HG03565 (cell line): ENCODE data around the gene TMEM217.
A peak's percentile ranks its signal among the peaks of the same experiment; 100 is the strongest.

Source experiments
- ATAC-seq: cut with Tn5 transposase; IDR thresholded peaks from one replicate; pipeline ENCODE4 v1.9.1; 2021; ENCODE audit warnings: mild to moderate bottlenecking, moderate library complexity; ENCODE audit not compliant: unreplicated experiment

Gene TMEM217

DNA sequence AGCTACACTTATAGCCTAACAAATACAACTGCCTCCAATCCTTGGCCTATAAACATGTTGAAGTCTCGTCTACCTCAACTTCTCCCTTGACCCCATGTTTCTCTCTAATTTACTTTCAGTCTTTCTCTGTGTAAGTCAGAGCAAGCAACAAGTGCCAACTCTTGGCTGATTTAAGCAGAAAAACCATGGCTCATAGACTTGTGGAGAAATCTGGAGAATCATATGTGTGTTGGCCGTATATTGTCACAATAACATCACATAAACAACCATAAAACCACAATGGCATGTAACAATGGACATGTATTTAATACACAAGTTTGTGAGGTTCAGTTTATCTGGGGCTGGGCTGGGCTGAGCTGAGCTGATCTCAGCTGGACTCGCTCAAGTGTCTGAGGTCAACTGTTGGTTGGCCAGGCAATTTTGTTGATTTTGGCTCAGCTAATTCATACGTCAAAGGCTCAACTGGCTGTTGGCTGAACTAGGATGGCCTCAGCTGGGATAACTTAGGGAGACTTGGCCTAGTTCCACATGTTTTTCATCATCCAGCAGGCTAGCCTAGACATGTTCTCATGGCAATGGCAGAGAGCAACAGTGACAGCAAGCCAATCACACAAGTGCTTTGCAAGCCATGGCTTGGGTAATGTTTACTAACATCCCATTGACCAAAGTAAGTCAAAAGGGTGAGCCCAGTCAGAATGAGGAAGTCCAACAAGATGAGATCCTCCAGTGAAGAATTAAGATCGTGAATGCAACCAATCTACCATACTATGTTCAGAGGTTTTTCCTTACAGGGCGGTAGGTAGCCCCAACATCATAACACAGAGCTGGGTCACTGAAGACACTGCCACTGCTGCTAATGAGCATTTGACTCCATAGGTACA lies 13.3 kb downstream of the TMEM217 start:
- no peak for ATAC-seq

DNA sequence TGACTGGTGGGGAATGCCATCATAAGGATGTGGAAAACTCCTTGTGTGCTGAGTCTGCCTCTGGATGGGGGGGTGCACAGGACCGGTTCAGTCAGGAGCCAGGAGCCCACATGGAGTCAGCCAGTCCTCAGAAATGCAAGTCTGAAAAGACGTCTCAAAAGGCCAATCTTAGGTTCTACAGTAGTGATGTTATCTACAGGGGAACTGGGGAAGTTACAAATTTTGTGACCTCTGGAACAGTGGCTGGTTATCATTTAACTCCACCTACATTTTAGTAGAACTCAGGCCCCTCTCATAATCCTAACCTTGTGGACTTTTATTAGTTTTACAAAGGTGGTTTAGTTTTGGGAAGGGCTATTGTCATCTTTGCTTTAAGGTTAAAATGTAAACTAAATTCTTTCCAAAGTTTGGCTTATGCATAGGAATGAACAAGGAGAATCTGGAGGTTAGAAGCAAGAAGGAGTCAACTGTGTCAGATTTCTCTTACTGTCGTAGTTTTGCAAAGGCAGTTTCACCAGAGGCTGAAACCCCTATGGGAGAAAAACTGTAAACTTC lies 14.1 kb downstream of the TMEM217 start:
- ATAC-seq = no peak

DNA sequence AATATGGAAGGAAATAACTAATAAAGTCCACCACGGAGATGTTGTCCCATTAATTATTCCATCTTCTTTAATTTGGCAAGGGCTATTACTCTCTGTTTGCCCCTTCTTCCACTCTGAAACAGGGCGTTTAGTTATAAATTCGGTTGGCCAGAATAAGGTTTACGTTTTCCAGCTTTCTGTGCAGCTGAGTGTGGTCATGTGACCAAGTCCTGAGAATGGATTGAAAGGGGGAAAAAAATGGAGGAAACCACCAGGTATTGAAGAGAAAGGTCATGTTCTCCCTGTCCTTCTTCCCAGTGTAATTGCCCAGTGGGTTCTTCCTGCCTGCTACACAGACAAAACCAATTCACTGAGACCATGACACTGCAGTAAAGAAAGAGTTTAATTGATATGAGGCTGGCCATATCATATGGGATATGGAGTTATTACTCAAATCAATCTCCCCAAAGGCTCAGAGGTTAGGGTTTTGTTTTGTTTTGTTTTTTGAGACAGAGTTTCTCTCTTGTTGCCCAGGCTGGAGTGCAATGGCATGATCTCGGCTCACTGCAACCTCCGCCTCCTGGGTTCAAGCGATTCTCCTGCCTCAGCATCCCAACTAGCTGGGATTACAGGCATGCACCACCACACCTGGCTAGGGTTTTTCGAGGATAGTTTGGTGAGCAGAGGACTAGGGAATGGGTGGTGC lies 14.7 kb downstream of the TMEM217 start:
- no peak for ATAC-seq

DNA sequence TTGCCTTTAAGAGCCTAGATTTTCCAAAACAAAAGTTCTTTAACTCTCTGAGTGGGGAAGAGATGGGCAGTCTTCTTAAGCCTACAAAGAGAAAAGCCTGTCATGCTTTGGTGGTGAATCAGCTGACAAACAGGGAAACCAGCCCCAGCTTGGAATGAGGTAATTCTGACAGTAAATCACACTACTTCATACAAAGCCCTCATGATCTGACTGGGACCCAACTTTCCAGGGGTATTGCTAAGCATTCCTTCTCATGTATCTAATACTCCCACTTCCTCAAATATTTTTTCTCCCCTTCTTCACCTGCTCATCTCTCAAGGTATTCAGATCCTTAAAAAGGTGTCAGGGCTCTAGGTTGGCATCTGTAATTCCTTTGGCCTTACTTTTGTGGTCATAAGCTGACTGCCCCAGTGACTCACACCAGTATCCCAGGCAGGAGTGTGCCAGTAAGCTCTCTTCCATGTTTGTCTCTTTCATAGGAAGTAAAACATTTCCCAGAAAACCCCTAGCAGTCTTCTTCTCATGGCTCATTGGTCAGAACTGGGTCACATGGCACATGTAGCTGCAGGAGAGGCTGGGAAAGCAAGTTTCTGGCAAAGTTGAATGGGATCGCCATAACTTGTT lies 15.4 kb downstream of the TMEM217 start:
- ATAC-seq = no peak

DNA sequence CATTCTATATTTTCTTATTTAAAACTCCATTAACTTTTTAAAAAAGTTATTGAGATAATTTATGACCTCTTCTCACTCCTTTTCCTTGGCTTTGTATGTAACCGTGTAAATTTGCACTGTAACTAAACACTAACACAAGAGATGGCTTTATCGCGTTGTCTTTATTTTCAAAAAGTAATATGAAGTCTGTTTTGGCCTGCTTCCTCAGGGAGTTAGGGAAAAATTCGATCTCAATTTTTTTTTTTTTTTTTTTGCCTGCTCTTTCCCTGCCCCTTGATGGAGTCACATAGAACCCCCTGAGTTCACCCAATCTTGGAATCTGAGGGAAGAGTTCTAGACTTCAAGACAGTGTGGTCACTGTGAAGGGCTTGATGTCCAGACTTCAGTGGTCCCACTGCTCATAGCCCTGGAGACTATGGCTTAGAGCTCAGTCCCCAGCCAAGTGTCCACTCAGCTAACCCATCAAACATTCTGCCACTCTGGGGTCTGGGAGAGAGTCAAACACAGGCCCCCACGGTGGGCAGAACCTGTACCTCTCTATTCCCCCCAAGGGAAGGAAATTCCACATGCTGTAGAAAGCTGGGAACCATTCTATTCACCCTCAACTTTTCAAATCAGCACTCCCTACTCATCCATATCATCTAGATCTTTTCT lies 16.0 kb downstream of the TMEM217 start:
- no peak for ATAC-seq

DNA sequence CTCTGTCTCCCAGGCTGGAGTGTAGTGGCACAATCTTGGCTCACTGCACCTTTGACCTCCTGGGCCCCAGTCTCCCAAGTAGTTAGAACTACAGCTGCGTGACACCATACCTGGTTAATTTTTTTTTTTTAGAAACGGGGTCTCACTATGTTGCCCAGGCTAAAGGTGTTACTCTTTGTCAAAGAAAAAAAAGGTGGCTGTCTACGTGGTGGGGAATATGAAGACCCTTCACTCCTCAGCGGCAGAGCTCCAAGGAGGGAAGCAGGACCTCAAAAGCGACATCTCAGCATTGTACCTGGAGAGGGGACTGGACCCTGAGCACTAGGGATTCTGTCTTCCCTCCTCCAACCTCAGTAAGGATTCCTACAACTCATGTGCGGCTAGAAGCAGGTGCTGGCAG lies 16.8 kb downstream of the TMEM217 start:
- ATAC-seq = no peak

DNA sequence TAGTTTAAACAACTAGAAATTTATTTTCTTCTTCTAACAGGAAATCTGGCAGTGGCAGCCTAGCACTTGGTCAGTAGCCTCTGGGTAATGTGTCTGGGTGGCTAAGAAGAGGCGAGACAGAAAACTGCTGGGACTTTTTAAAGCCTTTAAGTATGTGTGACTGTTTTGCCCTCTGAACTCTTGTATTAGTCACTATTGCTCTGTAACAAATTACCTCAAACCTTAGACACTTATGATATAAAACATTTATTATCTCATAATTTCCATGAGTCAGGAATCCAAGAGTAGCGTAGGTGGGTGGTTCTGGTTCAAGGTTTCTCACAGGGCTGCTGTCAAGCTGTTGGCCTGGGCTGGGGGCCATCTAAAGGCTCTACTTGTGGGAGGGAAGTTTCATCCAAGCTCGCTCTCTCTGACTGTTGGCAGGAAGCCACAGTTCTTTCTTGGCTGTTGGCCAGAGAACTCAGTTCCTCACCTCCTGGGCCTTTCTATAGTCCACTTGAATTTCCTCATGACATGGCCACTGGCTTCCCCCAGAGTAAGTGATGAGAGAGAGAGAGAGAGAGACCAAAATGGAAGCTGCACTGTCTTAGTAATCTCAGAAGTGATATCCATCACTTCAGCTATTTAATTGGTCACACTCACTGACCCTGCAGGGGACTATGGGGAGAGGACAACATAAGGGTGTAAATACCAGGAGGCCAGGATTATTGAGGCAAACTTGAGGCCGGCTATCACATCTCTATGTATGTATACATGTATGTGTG lies 17.8 kb downstream of the TMEM217 start:
- peak; percentile 35 for ATAC-seq

DNA sequence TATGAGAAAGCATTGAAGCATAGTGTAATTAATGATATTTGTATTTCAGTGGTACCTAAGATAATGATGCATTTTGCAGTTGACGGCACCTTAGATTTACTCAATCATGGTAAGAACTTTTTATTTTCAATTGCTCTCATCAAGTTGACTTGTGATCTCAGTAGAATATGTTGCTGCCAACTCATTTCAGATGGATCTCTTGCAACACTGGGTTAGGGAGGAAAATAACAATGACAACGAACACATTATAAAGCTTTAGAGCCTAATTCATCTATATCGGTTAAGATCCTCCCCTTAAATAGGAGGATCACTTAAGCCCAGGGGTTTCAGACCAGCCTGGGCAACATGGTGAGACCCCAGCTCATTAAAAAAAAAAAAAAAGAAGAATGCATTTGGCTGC lies 18.4 kb downstream of the TMEM217 start:
- no peak for ATAC-seq

DNA sequence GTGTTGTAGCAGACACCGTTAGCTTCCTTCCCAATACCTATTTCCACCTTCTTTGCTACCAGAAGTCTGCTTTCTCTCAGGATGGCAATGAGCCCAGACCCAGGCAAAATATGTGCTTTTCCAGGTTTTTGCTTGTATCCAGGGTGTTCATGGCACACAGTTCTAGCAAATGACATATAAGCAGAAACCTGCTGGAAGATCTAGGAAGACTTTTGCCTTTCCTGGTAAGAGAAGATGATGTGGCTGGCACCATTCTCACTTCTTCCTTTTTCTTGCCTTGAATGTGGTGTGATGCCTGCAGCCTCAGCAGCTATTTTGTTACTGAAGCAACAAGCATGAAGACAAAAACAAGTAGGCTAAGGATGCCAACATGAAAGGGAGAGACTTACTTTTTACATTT lies 19.6 kb downstream of the TMEM217 start:
- ATAC-seq = no peak

DNA sequence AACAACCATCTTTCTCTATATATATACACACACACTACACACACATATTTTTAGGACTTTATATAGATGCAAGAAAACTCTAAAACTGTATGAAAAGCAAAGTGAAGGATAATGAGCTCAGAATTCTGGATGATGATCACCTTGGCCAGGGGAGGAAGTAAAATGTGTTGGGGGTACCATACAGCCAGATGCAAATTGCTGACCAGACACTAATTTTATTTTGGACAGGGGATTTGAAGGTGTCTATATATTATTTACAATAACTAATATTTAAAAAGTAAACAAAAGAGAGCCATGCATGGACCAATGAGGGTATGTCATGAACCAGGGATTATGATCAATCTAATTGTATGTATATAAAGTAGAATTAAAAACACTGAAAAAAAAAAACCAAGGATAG lies 20.2 kb downstream of the TMEM217 start:
- ATAC-seq = no peak

DNA sequence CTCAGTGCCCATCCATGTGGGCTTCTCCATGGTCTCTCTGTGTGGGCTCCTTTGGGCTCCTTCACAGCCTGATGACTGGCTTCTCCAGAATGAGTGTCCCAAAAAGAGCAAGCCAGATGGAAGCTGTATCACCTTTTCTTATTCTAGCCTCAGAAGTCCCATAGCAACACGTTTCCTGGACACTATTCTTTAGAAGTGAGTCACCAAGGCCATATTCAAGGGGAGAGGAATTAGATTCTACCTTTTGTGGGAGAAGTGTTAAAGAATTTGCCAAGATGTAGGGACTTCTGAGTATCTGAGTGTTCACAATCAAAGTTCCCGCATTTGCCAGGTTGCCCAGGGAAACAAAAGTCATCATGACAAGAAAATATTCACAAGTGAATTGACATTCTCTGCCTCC lies 21.0 kb downstream of the TMEM217 start:
- ATAC-seq = no peak

DNA sequence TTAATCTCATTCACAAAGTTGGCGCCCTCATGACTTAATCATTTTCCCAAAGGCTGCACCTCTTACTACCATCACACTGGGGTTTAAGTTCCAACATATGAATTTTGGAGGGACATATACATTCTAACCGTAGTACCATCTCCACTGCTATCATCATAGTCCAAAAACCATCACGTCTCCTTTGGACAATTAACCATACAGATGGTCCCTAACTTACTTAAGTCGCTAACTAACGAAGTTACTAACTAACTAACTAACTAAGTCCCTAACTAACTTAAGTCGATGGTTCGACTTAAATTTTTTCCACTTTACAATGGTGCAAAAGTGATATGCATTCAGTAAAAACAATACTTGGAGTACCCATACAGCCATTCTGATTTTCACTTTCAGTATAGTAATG lies 24.4 kb downstream of the TMEM217 start:
- no peak for ATAC-seq

DNA sequence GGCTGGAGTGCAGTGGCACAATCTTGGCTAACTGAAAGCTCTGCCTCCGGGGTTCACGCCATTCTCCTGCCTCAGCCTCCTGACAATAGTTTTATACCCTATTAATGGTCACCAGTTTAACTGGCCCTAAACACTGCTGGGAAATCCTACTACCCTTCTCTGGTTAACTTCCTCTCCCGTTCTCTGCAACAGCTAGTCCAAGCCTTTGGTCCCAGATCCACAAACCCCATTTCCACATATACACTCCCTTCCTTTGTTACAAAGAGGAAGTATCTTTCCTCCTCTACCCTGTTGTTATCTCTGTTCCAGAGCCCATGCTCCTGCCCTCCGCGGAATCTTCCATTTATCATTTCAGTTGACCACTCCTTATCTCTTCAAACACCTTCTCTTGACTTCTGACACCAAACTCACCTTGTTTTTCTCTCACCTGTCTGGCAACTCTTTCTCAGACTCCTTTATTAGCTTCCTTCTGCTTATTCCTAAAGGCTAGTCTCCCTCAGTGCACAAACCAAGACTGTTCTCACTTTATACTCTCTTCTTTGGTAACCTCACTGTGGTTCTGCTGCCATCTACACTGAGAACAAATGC lies 25.4 kb downstream of the TMEM217 start:
- no peak for ATAC-seq

DNA sequence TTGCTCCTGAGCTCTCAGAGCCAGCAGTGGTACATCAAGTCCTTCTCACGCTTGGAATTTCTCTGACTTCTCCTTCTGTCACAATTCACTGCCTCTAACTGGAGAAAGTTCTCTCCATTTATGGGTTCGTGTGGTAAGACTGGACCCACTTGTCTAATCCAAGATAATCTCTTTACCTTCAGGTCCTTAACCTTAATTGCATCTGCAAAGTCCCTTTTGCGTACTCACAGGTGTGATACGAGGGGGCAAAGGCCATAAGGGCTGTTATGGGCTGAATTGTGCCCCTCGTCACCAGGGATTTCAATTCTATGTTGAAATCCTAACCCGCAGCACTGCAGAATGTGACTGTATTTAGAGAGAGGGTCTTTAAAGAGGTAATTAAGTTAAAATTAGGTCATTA lies 27.8 kb downstream of the TMEM217 start:
- ATAC-seq = no peak

DNA sequence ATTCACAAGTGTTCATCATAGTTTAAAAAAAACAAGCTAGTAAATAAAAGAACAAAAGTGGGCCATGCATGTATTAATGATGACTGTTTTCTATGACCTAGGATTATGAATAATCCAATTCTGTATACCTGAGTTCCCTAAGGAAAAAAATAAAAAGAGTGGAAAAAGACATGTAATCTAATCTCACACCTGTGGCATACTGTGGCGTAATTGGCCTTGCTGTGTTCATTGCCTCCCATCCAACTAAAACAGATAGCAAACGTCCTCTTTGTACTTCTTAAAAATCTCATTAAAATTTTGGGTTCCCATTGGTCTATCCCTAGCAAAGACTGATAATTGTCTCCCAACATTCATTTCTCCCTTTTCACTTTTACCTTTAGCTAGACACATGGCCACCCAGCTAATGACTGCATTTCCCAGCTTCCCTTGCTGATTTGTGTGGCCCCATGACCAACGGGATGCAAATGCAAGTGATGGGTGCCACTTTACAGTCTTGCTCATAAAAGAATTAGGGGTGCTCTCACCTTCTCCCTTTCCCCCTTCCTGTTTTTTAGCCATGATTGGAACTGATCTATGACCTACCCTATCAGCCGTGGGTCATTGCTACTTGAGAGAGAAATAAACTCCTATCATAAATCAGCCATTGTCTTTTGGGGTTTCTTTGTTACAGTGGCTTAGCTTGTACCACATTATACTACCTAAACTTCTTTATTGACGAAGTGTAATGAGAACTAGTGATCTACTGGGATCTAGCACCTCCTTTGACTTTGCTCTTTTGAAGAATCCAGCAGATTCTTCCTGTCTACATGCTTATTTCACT lies 32.4 kb downstream of the TMEM217 start:
- no peak for ATAC-seq

DNA sequence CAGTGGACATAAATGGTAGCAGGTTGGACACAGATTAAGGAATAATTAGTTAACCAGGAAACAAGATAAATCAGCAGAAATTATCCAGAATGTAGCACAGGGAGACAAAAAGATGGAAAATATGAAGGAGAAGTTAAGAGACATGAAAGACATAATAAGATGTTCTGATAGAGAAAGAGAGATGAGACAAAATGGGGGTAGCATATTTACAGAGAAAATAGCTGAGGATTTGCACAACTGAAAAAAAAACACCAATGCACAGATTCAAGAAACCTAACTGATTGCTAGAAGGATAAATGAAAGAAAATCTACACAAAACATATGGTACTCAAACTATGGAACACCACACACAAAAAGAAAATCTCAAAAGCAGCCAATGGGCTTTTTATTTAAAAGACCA lies 35.0 kb downstream of the TMEM217 start:
- ATAC-seq = no peak

DNA sequence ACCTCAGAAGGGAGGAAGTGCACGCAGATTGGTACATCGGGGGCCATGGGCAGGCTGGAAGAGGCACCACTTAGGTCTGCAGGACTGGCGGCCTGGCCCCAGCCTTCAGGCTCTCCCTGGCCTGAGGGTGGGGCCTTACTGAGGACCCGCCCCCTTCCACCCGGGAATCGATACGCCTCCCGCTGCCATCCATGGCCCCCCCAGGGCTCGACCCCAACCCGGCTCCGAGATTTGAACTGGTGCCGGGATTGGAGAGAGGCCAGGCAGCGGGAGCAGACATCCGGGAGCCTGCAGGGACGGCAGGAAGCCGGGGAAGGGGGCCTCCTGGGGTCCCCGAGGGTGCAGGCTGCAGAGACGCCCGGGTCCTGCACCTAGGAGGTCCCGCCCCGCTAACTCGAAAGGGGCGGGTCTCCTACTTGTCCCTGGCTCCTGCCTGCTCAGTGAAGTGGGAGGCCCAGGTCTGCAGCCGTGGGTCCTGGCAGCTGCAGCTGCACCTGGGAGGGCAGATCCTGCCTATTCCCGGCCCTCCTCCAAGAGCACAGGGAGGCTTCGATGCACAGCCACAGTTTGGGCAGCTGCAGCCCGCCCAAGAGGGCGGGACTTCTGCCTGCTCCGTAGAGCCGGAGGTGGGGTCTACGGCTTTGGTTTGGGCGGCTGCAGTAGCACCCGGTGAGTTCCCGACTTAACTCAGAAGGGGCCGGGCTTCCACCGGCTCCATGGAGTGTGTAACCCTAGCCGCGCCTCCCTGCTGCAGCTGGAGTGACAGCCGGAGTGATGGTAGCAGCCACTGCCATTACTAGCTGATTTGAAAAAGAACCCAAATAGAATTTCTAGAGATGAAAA lies 35.6 kb downstream of the TMEM217 start:
- peak; percentile 77 for ATAC-seq

DNA sequence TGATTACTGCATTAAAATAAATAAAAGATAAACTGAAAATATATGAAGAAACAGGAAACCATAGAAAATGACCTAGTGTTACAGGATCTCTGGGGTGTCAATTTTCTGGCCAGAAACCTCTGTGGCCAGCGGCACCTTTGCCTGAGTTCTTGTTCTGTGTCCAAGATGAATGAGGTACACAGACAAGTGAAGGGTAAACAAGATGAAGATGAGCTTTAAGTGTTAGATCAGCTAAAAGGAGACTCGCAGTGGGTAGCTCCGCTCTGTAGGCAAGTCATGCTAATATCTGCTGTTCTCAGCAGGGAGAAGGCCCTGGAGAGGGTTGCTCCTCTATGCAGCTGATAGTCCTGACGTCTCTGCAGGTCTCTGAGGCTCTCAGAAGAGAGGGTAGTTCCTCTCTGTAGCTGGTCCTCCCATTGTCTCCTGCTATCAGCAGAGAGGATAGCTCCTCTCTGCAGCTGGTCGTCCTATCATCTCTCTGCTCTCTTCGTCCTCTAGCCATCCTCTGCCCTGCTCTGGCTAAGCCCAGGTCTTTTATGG lies 36.3 kb downstream of the TMEM217 start:
- ATAC-seq = no peak
